ENCODE data around the gene ADRB1. TPM values are rescaled to one million over a fixed set of nuclear protein-coding genes. Genes with fewer than 3 reads are reported as not detected.

ADRB1 gene
- total and polyA plus RNA-seq, 2 experiments from 2014 or later, result 0.23 to 0.24 TPM

DNA sequence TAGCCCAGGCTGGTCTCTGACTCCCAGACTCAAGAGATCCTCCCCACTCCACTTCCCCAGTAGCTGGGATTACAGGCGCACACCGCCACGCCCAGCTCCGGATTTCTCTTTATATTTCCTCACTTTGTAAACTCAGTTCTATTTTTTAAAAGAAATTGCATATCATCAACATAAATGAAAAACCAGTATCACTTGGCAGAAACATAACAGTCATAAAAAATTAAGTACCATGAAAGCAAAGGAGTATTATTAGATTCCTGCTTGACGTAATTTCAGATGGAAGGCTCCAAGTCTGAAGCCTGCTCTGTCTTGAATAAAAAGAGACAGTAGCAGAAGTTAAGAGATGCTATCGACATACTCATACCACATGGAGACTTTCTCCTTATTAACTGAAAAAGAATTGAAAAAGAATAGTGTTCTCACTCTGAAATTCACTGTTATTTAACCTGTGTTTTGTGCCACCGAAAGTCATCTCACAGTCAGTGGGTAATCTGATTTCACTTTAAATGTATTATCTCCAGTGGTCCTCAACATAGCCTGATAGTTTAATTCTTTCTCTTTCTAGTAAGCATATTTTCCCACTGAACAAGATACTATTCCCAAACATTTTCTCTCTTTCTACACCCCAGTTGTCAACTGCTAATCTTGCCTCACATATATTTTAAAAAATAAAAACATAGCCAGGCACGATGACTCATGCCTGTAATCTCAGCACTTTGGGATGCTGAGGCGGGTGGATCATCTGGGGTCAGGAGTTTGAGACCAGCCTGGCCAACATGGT is 40.3 kb upstream of the ADRB1 start (continued):
- TF ChIP-seq, protein P1, sequence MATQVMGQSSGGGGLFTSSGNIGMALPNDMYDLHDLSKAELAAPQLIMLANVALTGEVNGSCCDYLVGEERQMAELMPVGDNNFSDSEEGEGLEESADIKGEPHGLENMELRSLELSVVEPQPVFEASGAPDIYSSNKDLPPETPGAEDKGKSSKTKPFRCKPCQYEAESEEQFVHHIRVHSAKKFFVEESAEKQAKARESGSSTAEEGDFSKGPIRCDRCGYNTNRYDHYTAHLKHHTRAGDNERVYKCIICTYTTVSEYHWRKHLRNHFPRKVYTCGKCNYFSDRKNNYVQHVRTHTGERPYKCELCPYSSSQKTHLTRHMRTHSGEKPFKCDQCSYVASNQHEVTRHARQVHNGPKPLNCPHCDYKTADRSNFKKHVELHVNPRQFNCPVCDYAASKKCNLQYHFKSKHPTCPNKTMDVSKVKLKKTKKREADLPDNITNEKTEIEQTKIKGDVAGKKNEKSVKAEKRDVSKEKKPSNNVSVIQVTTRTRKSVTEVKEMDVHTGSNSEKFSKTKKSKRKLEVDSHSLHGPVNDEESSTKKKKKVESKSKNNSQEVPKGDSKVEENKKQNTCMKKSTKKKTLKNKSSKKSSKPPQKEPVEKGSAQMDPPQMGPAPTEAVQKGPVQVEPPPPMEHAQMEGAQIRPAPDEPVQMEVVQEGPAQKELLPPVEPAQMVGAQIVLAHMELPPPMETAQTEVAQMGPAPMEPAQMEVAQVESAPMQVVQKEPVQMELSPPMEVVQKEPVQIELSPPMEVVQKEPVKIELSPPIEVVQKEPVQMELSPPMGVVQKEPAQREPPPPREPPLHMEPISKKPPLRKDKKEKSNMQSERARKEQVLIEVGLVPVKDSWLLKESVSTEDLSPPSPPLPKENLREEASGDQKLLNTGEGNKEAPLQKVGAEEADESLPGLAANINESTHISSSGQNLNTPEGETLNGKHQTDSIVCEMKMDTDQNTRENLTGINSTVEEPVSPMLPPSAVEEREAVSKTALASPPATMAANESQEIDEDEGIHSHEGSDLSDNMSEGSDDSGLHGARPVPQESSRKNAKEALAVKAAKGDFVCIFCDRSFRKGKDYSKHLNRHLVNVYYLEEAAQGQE (IDR thresholded peaks at IDR 0.05; ENCODE audit: unreplicated experiment), result no peak
- TF ChIP-seq EZH2 (IDR thresholded peaks at IDR 0.05; ENCODE audit: low read depth, unreplicated experiment) (no peak), ZNF114 (CRISPR knock-in tag; IDR thresholded peaks at IDR 0.05) (no peak), JUNB (IDR thresholded peaks at IDR 0.05; ENCODE audit: unreplicated experiment) (no peak), CREB1 (CRISPR knock-in tag; IDR thresholded peaks at IDR 0.05; ENCODE audit: low read depth) (no peak), ZNF331 (CRISPR knock-in tag; IDR thresholded peaks at IDR 0.05; ENCODE audit: low read depth) (no peak), POLR2AphosphoS5 (IDR thresholded peaks at IDR 0.05; ENCODE audit: low read depth) (no peak), EZH2phosphoT487 (IDR thresholded peaks at IDR 0.05; ENCODE audit: unreplicated experiment) (no peak), NANOG (IDR thresholded peaks at IDR 0.05; ENCODE audit: borderline replicate concordance) (no peak)
- TF ChIP-seq, protein P2, sequence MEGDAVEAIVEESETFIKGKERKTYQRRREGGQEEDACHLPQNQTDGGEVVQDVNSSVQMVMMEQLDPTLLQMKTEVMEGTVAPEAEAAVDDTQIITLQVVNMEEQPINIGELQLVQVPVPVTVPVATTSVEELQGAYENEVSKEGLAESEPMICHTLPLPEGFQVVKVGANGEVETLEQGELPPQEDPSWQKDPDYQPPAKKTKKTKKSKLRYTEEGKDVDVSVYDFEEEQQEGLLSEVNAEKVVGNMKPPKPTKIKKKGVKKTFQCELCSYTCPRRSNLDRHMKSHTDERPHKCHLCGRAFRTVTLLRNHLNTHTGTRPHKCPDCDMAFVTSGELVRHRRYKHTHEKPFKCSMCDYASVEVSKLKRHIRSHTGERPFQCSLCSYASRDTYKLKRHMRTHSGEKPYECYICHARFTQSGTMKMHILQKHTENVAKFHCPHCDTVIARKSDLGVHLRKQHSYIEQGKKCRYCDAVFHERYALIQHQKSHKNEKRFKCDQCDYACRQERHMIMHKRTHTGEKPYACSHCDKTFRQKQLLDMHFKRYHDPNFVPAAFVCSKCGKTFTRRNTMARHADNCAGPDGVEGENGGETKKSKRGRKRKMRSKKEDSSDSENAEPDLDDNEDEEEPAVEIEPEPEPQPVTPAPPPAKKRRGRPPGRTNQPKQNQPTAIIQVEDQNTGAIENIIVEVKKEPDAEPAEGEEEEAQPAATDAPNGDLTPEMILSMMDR (conservative IDR thresholded peaks at IDR 0.05; ENCODE audit: low read depth in 2 of 2), result no peak
- TF ChIP-seq, protein P3, sequence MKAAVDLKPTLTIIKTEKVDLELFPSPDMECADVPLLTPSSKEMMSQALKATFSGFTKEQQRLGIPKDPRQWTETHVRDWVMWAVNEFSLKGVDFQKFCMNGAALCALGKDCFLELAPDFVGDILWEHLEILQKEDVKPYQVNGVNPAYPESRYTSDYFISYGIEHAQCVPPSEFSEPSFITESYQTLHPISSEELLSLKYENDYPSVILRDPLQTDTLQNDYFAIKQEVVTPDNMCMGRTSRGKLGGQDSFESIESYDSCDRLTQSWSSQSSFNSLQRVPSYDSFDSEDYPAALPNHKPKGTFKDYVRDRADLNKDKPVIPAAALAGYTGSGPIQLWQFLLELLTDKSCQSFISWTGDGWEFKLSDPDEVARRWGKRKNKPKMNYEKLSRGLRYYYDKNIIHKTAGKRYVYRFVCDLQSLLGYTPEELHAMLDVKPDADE (IDR thresholded peaks at IDR 0.05), result no peak
